Endothelial cell of umbilical vein (primary cell): ENCODE results near the gene EEF1AKMT2. TPM values are rescaled to one million over a fixed set of nuclear protein-coding genes. Genes with fewer than 3 reads are reported as not detected.
A peak's percentile ranks its signal among the peaks of the same experiment; 100 is the strongest.

Source experiments
- BruUV-seq: library from RNA; stranded (reverse); fragments of 400-500 nt; replicated peaks from 2 replicates; lab custom pipeline; 2021; lab: Mats Ljungman, UMichigan
- CTCF ChIA-PET: fragments of 300-600, 350-600 bp; sonication (Branson Sonifier 250); formaldehyde crosslinking; loops from one replicate; lab custom pipeline; 2021; ENCODE audit warnings: antibody characterized with exemption, inconsistent platforms; lab: Charles Lee
- POLR2A ChIA-PET: fragments of 300-600, 350-600 bp; sonication (Branson Sonifier 250); formaldehyde crosslinking; loops from one replicate; lab custom pipeline; 2021; ENCODE audit warnings: antibody characterized with exemption, inconsistent platforms; lab: Charles Lee
- DNase-seq: peaks from one replicate; pipeline ENCODE4 v3.0.0-alpha.2; 2011; ENCODE audit warnings: low read depth, low spot score
- FAIRE-seq: peaks from 2 replicates; lab custom pipeline; 2011; peaks lifted over from hg19 to GRCh38; lab: Jason Lieb, UNC
- H2AFZ ChIP-seq: 2 replicates; pipeline ENCODE4 v1.6.0; 2012; ENCODE audit warnings: low read depth, low read length, control low read depth, inconsistent platforms
- H3K27ac ChIP-seq: 2 replicates; pipeline ENCODE4 v1.5.1; 2011; ENCODE audit warnings: low read depth, mild to moderate bottlenecking, control low read depth, low read length, moderate library complexity; ENCODE audit not compliant: insufficient read depth
- H3K27me3 ChIP-seq, 2 experiments: 2 replicates each; pipeline versions ENCODE4 v1.6.0 to v1.6.1; 2011; ENCODE audit warnings: low read length in 2 of 2, mixed read lengths in 1 of 2; ENCODE audit not compliant: control insufficient read depth in 2 of 2, insufficient read depth in 2 of 2
- H3K36me3 ChIP-seq, 2 experiments: 2 replicates in 1 of 2; 3 replicates in 1 of 2; pipeline ENCODE4 v1.5.1; 2011; ENCODE audit warnings: low read length in 2 of 2, mild to moderate bottlenecking in 1 of 2, moderate library complexity in 1 of 2; ENCODE audit not compliant: control insufficient read depth in 2 of 2, insufficient read depth in 2 of 2; ENCODE audit errors: extremely low read depth in 1 of 2
- H3K4me1 ChIP-seq: 3 replicates; pipeline ENCODE4 v1.5.1; 2011; ENCODE audit warnings: mild to moderate bottlenecking, low read length; ENCODE audit not compliant: control insufficient read depth, insufficient read depth; ENCODE audit errors: extremely low read depth
- H3K4me2 ChIP-seq: 2 replicates; pipeline ENCODE4 v1.6.1; 2011; ENCODE audit warnings: low read length, control low read depth, mixed read lengths; ENCODE audit not compliant: insufficient read depth
- H3K4me3 ChIP-seq, 3 experiments: fragments of 200-600 bp in 1 of 3; sonication (generic), shearing (Covaris generic) in 1 of 3; replicated peaks in 1 of 3; 2 replicates each; pipeline ENCODE4 v1.5.1; 2011 to 2016; ENCODE audit warnings: control low read depth in 3 of 3, low read length in 3 of 3, mild to moderate bottlenecking in 2 of 3, inconsistent platforms in 1 of 3, low read depth in 1 of 3, moderate library complexity in 1 of 3; ENCODE audit not compliant: insufficient read depth in 1 of 3
- H3K79me2 ChIP-seq: 2 replicates; pipeline ENCODE4 v1.6.0; 2012; ENCODE audit warnings: low read length, inconsistent platforms; ENCODE audit not compliant: control insufficient read depth, insufficient read depth
- H3K9ac ChIP-seq: replicated peaks from 2 replicates; pipeline ENCODE3; 2011; ENCODE audit warnings: low read length, control low read depth; ENCODE audit not compliant: insufficient read depth; ENCODE audit errors: extremely low read depth
- H3K9me1 ChIP-seq: replicated peaks from 3 replicates; pipeline ENCODE4 v1.6.0; 2011; ENCODE audit warnings: mild to moderate bottlenecking, low read length; ENCODE audit not compliant: control insufficient read depth, insufficient read depth; ENCODE audit errors: extremely low read depth
- H3K9me3 ChIP-seq: replicated peaks from 2 replicates; pipeline ENCODE4 v1.5.1; 2012; ENCODE audit warnings: low read length, inconsistent platforms; ENCODE audit not compliant: control insufficient read depth, insufficient read depth
- H4K20me1 ChIP-seq: replicated peaks from 2 replicates; pipeline ENCODE3; 2011; ENCODE audit warnings: mild to moderate bottlenecking, low read length; ENCODE audit not compliant: control insufficient read depth, insufficient read depth; ENCODE audit errors: extremely low read depth
- CTCF ChIP-seq, 2 donors: IDR thresholded peaks; 1 replicate in 1 of 2; 2 replicates in 1 of 2; pipeline ENCODE4 v1.5.1; 2011; ENCODE audit warnings: low read length in 2 of 2, mild to moderate bottlenecking in 2 of 2, moderate library complexity in 2 of 2, control low read depth in 1 of 2, inconsistent platforms in 1 of 2, low read depth in 1 of 2; ENCODE audit not compliant: insufficient read depth in 1 of 2; ENCODE audit errors: extremely low read depth in 1 of 2
- EZH2 ChIP-seq: IDR thresholded peaks from 2 replicates; pipeline ENCODE4 v1.6.1; 2012; ENCODE audit warnings: borderline replicate concordance, low read depth, mild to moderate bottlenecking, moderate library complexity, low read length, inconsistent platforms; ENCODE audit not compliant: severe bottlenecking
- MYC ChIP-seq: IDR thresholded peaks from one replicate; pipeline ENCODE4 v1.6.1; 2011; ENCODE audit warnings: mild to moderate bottlenecking, low read depth, low read length
- dilution Hi-C: fragments of 300-500 bp; cut with MboI; formaldehyde crosslinking; loops from one replicate; pipeline ENCODE4 v1.15.0; 2019; ENCODE audit warnings: low sequenced_read_pairs; ENCODE audit not compliant: extremely low pct_ligation_motif_present
- intact Hi-C: fragments of 100-400 bp; cut with micrococcal nuclease; formaldehyde crosslinking; loops from one replicate; pipeline ENCODE4 v1.10.0; 2022
- polyA plus RNA-seq, 4 experiments: library from polyadenylated mRNA; depleted of rRNA in 3 of 4; stranded (reverse) in 3 of 4; unstranded in 1 of 4; fragments of >200 nt; gene quantifications; 2 replicates each; pipeline versions ENCODE4 v1.2.1 to v1.2.3, GENCODE V29; 2011 to 2012; ENCODE audit warnings: missing spikeins in 1 of 4
- total RNA-seq: library from RNA; stranded (reverse); gene quantifications from 2 replicates; pipeline ENCODE4 v1.2.3, GENCODE V29; 2021

The EEF1AKMT2 gene
- total and polyA plus RNA-seq, 2 donors (not counting 3 experiments of a cell fraction or from before 2014, with no cell fraction given), result 8.5 to 21.3 TPM

GRCh38 chr10:124742413-124743190 lies 49.1 kb downstream of the EEF1AKMT2 start:
- ChIA-PET CTCF (interaction anchor here (0.5 to 4.7 kb wide), 25 partner anchors 8 to 212 kb away, joined by 3 to 226 read pairs (median 6); partner anchors contain the start of gene EEF1AKMT2), POLR2A (interaction anchor here (1.7 kb wide), 1 partner anchor 25 kb away, joined by 5 read pairs; no protein-coding TSS in a partner anchor)
- dilution Hi-C loops (no loop called here), intact Hi-C loops (loop anchor here (5.0 kb wide), 1 partner anchor 325 kb away; the partner anchor contains the start of gene OAT)
- peak overlapping the region; percentile 74 to 93 (median 82) for H3K4me3 ChIP-seq
- DNase-seq (peak; percentile 72), FAIRE-seq (peak; percentile 74)
- no peak overlapping the region for H3K27ac ChIP-seq
- peaks cover 25% of the 10 kb centered on the region for H3K79me2 ChIP-seq
- H3K9ac ChIP-seq, result peak overlapping the region; percentile 72
- H3K4me1 ChIP-seq, result peaks cover 39% of the 10 kb centered on the region
- no peaks in the 10 kb centered on the region for H4K20me1 ChIP-seq
- H2AFZ ChIP-seq, result peak overlapping the region; percentile 77
- TF ChIP-seq CTCF (IDR thresholded peaks at IDR 0.05; ENCODE audit: extremely low read depth in 1 of 2, insufficient read depth in 1 of 2, low read depth in 1 of 2, low read length in 2 of 2) (peak; percentile 25 to 53), MYC (no peak), EZH2 (no peak)
- H3K27me3 ChIP-seq, result no peaks in the 10 kb centered on the region
- H3K9me1 ChIP-seq, result no peaks in the 10 kb centered on the region
- no peaks in the 10 kb centered on the region for H3K36me3 ChIP-seq
- BruUV-seq, result TSS peak; percentile 8
- H3K9me3 ChIP-seq, result no peaks in the 10 kb centered on the region
- H3K4me2 ChIP-seq, result peak overlapping the region; percentile 38
